NT2/D1 (cell line): Measurements from ENCODE around the gene ARSG.

Source experiments
- YY1 ChIP-seq: IDR thresholded peaks from 2 replicates; pipeline ENCODE4 v1.6.1; 2011; ENCODE audit not compliant: insufficient read length, insufficient read depth
- ZNF274 ChIP-seq: IDR thresholded peaks from 2 replicates; pipeline ENCODE4 v1.6.1; 2011; ENCODE audit warnings: mild to moderate bottlenecking, low read depth, low read length

GRCh38 chr17:68403122-68403521, 111.8 kb downstream of the ARSG start:
- no peak for TF ChIP-seq ZNF274
- no peak for TF ChIP-seq YY1
